Measurements from ENCODE around the gene ROCK1. TPM values are rescaled to one million over a fixed set of nuclear protein-coding genes. Genes with fewer than 3 reads are reported as not detected.

ROCK1 gene
- total RNA-seq, 1 donor from 2014 or later, result 34.9 TPM

GRCh38 chr18:21110713-21111345, 784 bp downstream of the ROCK1 start:
- H3K4me1 ChIP-seq, result peaks cover 70% of the 10 kb centered on the region

DNA sequence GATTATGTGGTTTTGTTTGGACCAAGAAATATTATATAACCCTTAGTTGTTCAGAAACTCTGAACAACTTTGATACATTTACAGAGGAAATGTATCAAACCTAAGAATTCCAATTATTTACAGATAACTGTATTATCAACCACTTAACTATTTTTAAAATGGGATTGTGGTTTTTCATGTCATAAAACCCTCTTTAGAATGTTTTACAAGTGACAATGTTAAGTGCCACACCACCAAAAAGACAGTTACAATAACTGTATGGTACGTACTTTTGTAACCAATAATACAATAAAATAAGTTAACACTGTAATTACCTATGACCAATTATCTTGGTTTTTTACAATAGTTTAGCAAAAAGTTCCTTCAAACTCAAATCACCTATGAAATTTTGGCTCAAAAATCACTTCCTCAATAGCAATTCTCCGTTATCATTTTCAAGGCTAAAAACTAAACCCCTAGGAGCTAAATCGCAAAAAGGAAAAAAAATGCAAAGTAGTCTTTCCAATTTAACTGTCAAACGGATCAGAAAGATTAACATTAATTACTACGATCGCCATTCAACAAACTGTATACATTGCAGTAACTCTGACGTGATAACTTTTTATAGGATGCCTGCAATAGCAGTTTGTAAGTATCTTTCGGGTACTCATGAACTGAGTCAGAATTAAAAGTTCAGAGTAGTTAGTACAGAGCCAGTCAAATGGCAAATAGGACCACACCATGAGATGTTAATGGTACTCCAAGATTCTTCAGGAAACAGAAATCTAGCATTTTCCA, 1.5 kb downstream of the ROCK1 start:
- intact Hi-C loops (cut with micrococcal nuclease), result loop anchor here (10.0 kb wide), 2 partner anchors 55 to 145 kb away; no protein-coding TSS in a partner anchor
- DNase-seq, result no peak
- peaks cover 77% of the 10 kb centered on the region for H3K4me1 ChIP-seq
- no peak for TF ChIP-seq CTCF (IDR thresholded peaks at IDR 0.05; ENCODE audit: borderline replicate concordance)
- peak overlapping the region; percentile 97 for H3K27ac ChIP-seq (replicated peaks)
- H3K9me3 ChIP-seq (replicated peaks), result no peaks in the 10 kb centered on the region
- no peaks in the 10 kb centered on the region for H3K27me3 ChIP-seq (ENCODE audit: low read depth)
- no peaks in the 10 kb centered on the region for H3K36me3 ChIP-seq
- H3K4me3 ChIP-seq, result peak overlapping the region; percentile 96

More at GRCh38 chr18:21110713-21111345, 784 bp downstream of the ROCK1 start:
- Histone ChIP-seq H3K27ac (replicated peaks) (peak overlapping the region; percentile 97), H3K4me3 (peak overlapping the region; percentile 96), H3K27me3 (ENCODE audit: low read depth) (no peaks in the 10 kb centered on the region), H3K36me3 (no peaks in the 10 kb centered on the region), H3K9me3 (replicated peaks) (no peaks in the 10 kb centered on the region)
- intact Hi-C loops (cut with micrococcal nuclease), result no loop called here
- peak; percentile 44 for DNase-seq
- no peak for TF ChIP-seq CTCF (IDR thresholded peaks at IDR 0.05; ENCODE audit: borderline replicate concordance)

DNA sequence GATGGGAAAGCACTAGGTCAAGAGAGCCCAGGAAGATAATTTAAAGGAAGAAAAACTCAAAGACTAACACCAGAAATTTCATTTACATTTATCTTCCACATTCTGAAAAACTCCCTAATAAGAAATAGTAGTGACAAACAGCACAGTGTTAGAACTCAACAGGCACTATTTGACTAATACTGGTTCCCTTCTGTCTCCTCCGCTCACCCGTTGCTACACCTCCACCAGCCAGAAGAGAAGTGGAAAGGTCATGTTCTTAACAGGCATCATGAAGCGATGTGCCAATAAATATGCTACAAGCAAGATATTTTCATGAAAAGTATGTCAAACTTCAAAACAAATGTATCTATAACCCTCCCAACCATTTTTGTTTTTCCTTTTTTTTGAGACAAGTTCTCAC, 5.7 kb downstream of the ROCK1 start:
- H3K4me3 ChIP-seq, result peak overlapping the region; percentile 13
- H3K27me3 ChIP-seq (ENCODE audit: low read depth), result no peaks in the 10 kb centered on the region
- peaks cover 79% of the 10 kb centered on the region for H3K4me1 ChIP-seq
- H3K27ac ChIP-seq (replicated peaks), result no peak overlapping the region
- H3K36me3 ChIP-seq, result no peaks in the 10 kb centered on the region
- H3K9me3 ChIP-seq (replicated peaks), result no peaks in the 10 kb centered on the region
- DNase-seq, result no peak
- intact Hi-C loops (cut with micrococcal nuclease), result loop anchor here (10.0 kb wide), 2 partner anchors 51 to 141 kb away; no protein-coding TSS in a partner anchor
- no peak for TF ChIP-seq CTCF (IDR thresholded peaks at IDR 0.05; ENCODE audit: borderline replicate concordance)

- H3K4me3 ChIP-seq, result no peak overlapping the region
- no peak for TF ChIP-seq CTCF (IDR thresholded peaks at IDR 0.05; ENCODE audit: borderline replicate concordance)
- H3K9me3 ChIP-seq (replicated peaks), result no peaks in the 10 kb centered on the region
- no peak for DNase-seq
- no peak overlapping the region for H3K27ac ChIP-seq (replicated peaks)
- H3K27me3 ChIP-seq (ENCODE audit: low read depth), result no peaks in the 10 kb centered on the region
- no peaks in the 10 kb centered on the region for H3K36me3 ChIP-seq
- H3K4me1 ChIP-seq, result peaks cover 74% of the 10 kb centered on the region
- intact Hi-C loops (cut with micrococcal nuclease), result loop anchor here (10.0 kb wide), 2 partner anchors 46 to 136 kb away; no protein-coding TSS in a partner anchor
These were observed 10.4 kb downstream of the ROCK1 start for GRCh38 chr18:21101172-21101571.

GRCh38 chr18:21100678-21101077, 10.9 kb downstream of the ROCK1 start:
- DNase-seq, result no peak
- TF ChIP-seq CTCF (IDR thresholded peaks at IDR 0.05; ENCODE audit: borderline replicate concordance), result no peak
- Histone ChIP-seq H3K27ac (replicated peaks) (no peak overlapping the region), H3K36me3 (no peaks in the 10 kb centered on the region), H3K27me3 (ENCODE audit: low read depth) (no peaks in the 10 kb centered on the region), H3K9me3 (replicated peaks) (no peaks in the 10 kb centered on the region), H3K4me1 (peaks cover 69% of the 10 kb centered on the region), H3K4me3 (no peak overlapping the region)
- intact Hi-C loops (cut with micrococcal nuclease), result loop anchor here (10.0 kb wide), 2 partner anchors 46 to 136 kb away; no protein-coding TSS in a partner anchor
